ENCODE measurements around the gene SURF6. TPM values are rescaled to one million over a fixed set of nuclear protein-coding genes. Genes with fewer than 3 reads are reported as not detected.
"Not testable (repeated sequence)": the region's sequence is repeated elsewhere in the genome, so short reads cannot be mapped to it uniquely, and the experiment has no call there.

Gene SURF6
- total RNA-seq, 4 donors from 2014 or later, result 22.5 to 36.3 (median 25.8) TPM

DNA sequence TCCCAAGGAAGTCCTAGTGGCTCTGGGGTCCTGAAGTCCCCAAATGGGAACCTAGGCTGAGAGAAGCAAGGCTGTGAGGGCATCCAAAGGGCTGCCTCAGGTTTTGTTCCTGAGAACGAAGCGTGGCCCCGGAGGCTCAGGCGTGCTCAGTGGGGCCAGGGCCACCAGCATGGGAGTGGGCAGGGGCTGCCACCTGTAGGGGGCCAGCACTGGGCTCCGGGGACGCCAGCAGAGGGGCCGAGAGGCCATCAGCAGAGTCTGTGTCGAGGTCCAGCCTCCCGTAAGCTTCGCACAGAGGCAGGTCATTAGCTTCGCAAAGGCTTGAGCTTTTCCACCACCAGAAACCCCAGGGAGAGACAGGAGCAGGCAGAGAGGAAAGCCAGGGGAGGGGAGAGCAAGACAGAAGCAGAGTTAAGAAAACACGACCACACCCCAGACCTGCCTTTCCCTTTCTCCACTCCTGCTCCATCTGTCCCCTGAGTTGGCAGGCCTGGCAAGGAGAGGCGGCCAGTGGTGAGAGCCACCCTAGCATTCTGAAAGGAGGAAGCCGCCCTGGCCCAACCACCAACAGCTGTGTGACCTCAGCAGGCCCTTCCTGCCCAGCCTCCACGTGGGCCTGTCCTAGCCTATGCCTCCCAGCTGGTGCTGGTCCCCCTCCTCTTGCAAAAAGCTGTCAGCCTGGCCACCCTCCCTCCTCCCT lies 5.5 kb upstream of the SURF6 start:
- 60% methylated on average over 1 of the region's 15 CpGs; no CpG with 5 or more reads in 1 of the 2 donors for WGBS, 2 donors (ENCODE audit: low coverage in 1 of 2)
- Histone ChIP-seq H3K4me3 (no peak overlapping the region), H3K4me1 (peaks cover 0 to 16% (median 10%) of the 10 kb centered on the region in 3 donors), H3K27ac (peak overlapping the region in 3 of 4 donors; percentile 4 to 50 (median 31)), H3K27me3 (no peaks in the 10 kb centered on the region), H3K36me3 (peaks cover 0 to 82% of the 10 kb centered on the region in 2 donors), H3K9me3 (no peaks in the 10 kb centered on the region)
- peak; percentile 75 for ATAC-seq
- TF ChIP-seq EP300 (IDR thresholded peaks at IDR 0.05), result no peak

DNA sequence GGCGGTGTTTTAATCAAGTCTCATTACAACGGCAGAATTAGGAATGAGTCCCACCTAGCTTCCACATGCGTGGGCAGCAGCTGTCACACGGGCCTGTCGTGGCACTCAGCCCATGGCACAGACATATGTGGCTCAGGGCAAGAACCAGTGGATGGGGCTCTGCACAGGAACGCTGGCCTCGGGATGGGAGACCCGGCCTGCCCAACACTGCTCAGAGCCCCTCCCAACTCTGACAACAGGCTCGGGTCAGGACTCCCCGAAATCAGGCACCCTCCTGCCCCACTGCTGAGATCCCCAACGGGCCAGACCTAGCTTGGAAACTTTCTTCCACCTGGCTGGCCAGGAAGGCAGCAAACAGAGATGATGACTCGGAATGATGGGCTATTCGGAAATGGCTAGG lies 4.9 kb upstream of the SURF6 start:
- TF ChIP-seq CTCF (IDR thresholded peaks at IDR 0.05) (no peak), EP300 (IDR thresholded peaks at IDR 0.05) (no peak), POLR2A (IDR thresholded peaks at IDR 0.05) (no peak), POLR2AphosphoS5 (IDR thresholded peaks at IDR 0.05) (no peak)
- Histone ChIP-seq H3K4me1 (peaks cover 0 to 14% (median 6%) of the 10 kb centered on the region in 3 donors), H3K27ac (peak overlapping the region in 3 of 4 donors; percentile 7 to 50 (median 31)), H3K9me3 (no peaks in the 10 kb centered on the region), H3K36me3 (peaks cover 0 to 78% of the 10 kb centered on the region in 2 donors), H3K4me3 (no peak overlapping the region), H3K27me3 (no peaks in the 10 kb centered on the region)
- no peak for ATAC-seq
- WGBS, 2 donors (ENCODE audit: low coverage in 1 of 2), result 79% methylated on average over 9 of the region's 13 CpGs; no CpG with 5 or more reads in 1 of the 2 donors

- H3K4me1 ChIP-seq, result peaks cover 0 to 14% (median 6%) of the 10 kb centered on the region in 3 donors
- no peaks in the 10 kb centered on the region for H3K27me3 ChIP-seq
- no peak for TF ChIP-seq CTCF (IDR thresholded peaks at IDR 0.05)
- no peak for TF ChIP-seq POLR2A (IDR thresholded peaks at IDR 0.05)
- no peak for TF ChIP-seq POLR2AphosphoS5 (IDR thresholded peaks at IDR 0.05)
- TF ChIP-seq EP300 (IDR thresholded peaks at IDR 0.05), result no peak
- H3K4me3 ChIP-seq, result no peak overlapping the region
- H3K27ac ChIP-seq, result peak overlapping the region in 2 of 4 donors; percentile 31 to 50
- H3K36me3 ChIP-seq, result peaks cover 0 to 71% of the 10 kb centered on the region in 2 donors
- ATAC-seq, result no peak
- 42% methylated on average over 2 of the region's 3 CpGs; no CpG with 5 or more reads in 1 of the 2 donors for whole genome bisulfite sequencing, 2 donors (ENCODE audit: low coverage in 1 of 2)
- no peaks in the 10 kb centered on the region for H3K9me3 ChIP-seq
Measured at GRCh38 chr9:133340256-133340655, 4.3 kb upstream of the SURF6 start.

- no peak for ATAC-seq
- Histone ChIP-seq H3K4me1 (peaks cover 4 to 20% (median 12%) of the 10 kb centered on the region in 3 donors), H3K36me3 (peaks cover 0 to 65% of the 10 kb centered on the region in 2 donors), H3K27me3 (no peaks in the 10 kb centered on the region), H3K9me3 (no peaks in the 10 kb centered on the region), H3K4me3 (no peak overlapping the region), H3K27ac (no peak overlapping the region)
- 73 to 80% methylated on average over 5 of the region's 5 CpGs for WGBS, 2 donors (ENCODE audit: low coverage in 1 of 2)
- TF ChIP-seq POLR2AphosphoS5 (IDR thresholded peaks at IDR 0.05) (no peak), POLR2A (IDR thresholded peaks at IDR 0.05) (no peak), EP300 (IDR thresholded peaks at IDR 0.05) (no peak), CTCF (IDR thresholded peaks at IDR 0.05) (no peak)
Measured at GRCh38 chr9:133339641-133340040, 3.7 kb upstream of the SURF6 start.

DNA sequence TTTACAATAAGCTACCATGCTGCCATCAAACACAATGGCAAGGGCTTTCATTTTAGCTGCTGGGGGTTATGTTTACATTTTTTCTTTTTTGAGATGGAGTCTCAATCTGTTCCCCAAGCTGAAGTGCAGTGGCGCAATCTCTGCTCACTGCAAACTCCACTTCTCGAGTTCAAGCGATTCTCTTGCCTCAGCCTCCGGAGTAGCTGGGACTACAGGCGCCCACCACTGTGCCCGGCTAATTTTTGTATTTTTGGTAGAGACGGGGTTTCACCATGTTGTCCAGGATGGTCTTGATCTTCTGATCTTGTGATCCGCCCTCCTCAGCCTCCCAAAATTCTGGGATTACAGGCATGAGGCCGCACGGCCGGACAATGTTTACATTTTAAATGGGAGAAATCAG lies 1.1 kb downstream of the SURF6 start:
- not testable (repeated sequence) for H3K27me3 ChIP-seq, H3K9me3 ChIP-seq, ATAC-seq, H3K27ac ChIP-seq
- Histone ChIP-seq H3K36me3 (peaks cover 0 to 65% of the 10 kb centered on the region in 2 donors), H3K4me3 (peak overlapping the region in 1 of 2 donors; percentile 66), H3K4me1 (peaks cover 4 to 37% (median 20%) of the 10 kb centered on the region in 3 donors)
- WGBS, 2 donors (ENCODE audit: low coverage in 1 of 2), result 76 to 90% methylated on average over 2 to 11 of the region's 11 CpGs

DNA sequence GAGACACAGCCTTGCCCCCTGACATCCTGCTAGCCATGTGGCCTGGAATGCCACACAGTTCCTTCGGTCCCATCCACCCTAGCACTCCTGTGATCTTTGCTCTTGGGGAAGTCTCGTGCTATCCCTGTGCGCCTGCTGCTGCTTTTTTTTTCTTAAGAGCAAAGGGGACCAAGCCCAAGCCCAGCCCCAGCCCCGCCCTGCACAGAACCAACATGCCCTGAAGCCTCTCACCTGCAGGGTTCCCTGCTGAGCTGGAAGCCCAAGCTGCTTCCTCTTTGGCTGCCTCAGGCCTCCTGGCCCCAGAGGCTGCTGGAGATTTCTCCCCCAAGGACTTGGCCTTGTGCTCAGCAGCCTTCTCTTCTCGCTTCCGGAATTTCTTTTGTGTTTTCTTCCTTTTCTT lies 1.8 kb downstream of the SURF6 start:
- H3K4me1 ChIP-seq, result peaks cover 4 to 37% (median 20%) of the 10 kb centered on the region in 3 donors
- WGBS, 2 donors (ENCODE audit: low coverage in 1 of 2), result 90 to 92% methylated on average over 2 of the region's 6 CpGs
- no peaks in the 10 kb centered on the region for H3K9me3 ChIP-seq
- H3K27me3 ChIP-seq, result no peaks in the 10 kb centered on the region
- H3K27ac ChIP-seq, result no peak overlapping the region
- no peak for ATAC-seq
- TF ChIP-seq POLR2A (IDR thresholded peaks at IDR 0.05) (no peak), EP300 (IDR thresholded peaks at IDR 0.05) (no peak), POLR2AphosphoS5 (IDR thresholded peaks at IDR 0.05) (no peak), CTCF (IDR thresholded peaks at IDR 0.05) (no peak)
- peaks cover 0 to 58% of the 10 kb centered on the region in 2 donors for H3K36me3 ChIP-seq
- no peak overlapping the region for H3K4me3 ChIP-seq
